Measurements from ENCODE around the gene WWOX.

DNA sequence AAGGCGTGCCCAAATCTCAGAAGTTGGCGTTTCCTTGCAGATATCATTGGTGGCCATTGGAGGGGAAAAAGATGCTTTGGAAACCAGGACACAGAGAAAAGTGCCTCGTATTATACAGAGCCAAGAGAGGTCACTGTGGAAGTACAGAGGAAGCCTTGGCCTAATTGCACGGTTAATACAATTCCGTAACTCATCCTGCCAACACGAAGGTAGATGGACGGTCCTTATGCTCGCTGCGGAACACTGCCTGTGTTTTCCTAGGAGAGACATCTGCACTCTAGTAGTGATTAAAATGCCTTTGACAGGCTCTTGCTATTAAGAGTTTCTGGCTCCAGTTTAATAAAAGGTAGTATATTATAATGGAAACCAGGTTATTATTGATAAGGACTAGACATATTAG lies 536.4 kb downstream of the WWOX start:
- TF ChIP-seq, protein P1, sequence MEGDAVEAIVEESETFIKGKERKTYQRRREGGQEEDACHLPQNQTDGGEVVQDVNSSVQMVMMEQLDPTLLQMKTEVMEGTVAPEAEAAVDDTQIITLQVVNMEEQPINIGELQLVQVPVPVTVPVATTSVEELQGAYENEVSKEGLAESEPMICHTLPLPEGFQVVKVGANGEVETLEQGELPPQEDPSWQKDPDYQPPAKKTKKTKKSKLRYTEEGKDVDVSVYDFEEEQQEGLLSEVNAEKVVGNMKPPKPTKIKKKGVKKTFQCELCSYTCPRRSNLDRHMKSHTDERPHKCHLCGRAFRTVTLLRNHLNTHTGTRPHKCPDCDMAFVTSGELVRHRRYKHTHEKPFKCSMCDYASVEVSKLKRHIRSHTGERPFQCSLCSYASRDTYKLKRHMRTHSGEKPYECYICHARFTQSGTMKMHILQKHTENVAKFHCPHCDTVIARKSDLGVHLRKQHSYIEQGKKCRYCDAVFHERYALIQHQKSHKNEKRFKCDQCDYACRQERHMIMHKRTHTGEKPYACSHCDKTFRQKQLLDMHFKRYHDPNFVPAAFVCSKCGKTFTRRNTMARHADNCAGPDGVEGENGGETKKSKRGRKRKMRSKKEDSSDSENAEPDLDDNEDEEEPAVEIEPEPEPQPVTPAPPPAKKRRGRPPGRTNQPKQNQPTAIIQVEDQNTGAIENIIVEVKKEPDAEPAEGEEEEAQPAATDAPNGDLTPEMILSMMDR (conservative IDR thresholded peaks at IDR 0.05): no peak
- TF ChIP-seq EZH2 (IDR thresholded peaks at IDR 0.05; ENCODE audit: low read depth): no peak

Measured in PC-9 (cell line).